HL-60 (cell line): Measurements from ENCODE around the gene GBGT1.

Experiments used
- DNase-seq, 2 experiments: peaks; one replicate each; pipeline ENCODE4 v3.0.0-alpha.2; 2010 to 2020; ENCODE audit warnings: low read depth in 1 of 2, low spot score in 1 of 2
- H3K27ac ChIP-seq: fragments of 250-450 bp; sonication (Bioruptor Pico); replicated peaks from 2 replicates; pipeline ENCODE4 v1.5.1; 2020; ENCODE audit warnings: mild to moderate bottlenecking, moderate library complexity
- H3K27me3 ChIP-seq: fragments of 250-450 bp; sonication (Bioruptor Pico); 2 replicates; pipeline ENCODE4 v1.5.1; 2021; ENCODE audit warnings: mild to moderate bottlenecking, moderate library complexity; ENCODE audit not compliant: insufficient read depth, poor library complexity, severe bottlenecking
- H3K4me3 ChIP-seq: replicated peaks from 2 replicates; pipeline ENCODE4 v1.5.1; 2011; ENCODE audit warnings: mild to moderate bottlenecking, control low read depth, low read length; ENCODE audit not compliant: insufficient read depth
- GABPA ChIP-seq: IDR thresholded peaks from 2 replicates; pipeline ENCODE4 v1.6.1; 2012; ENCODE audit warnings: low read depth
- POLR2AphosphoS5 ChIP-seq: IDR thresholded peaks from 2 replicates; pipeline ENCODE4 v1.6.1; 2012; ENCODE audit warnings: low read depth
- SPI1 ChIP-seq: IDR thresholded peaks from 2 replicates; pipeline ENCODE4 v1.6.1; 2012; ENCODE audit warnings: low read depth, mild to moderate bottlenecking, borderline replicate concordance
- TF ChIP-seq, protein P1 (sequence below): IDR thresholded peaks from 2 replicates; pipeline ENCODE4 v1.6.1; 2012; ENCODE audit warnings: low read depth; ENCODE audit not compliant: insufficient replicate concordance
- TF ChIP-seq, protein P2 (sequence below): IDR thresholded peaks from one replicate; pipeline ENCODE4 v1.5.1; 2011; ENCODE audit warnings: low read length, control low read depth, inconsistent platforms; ENCODE audit not compliant: insufficient read depth

GBGT1 gene

DNA sequence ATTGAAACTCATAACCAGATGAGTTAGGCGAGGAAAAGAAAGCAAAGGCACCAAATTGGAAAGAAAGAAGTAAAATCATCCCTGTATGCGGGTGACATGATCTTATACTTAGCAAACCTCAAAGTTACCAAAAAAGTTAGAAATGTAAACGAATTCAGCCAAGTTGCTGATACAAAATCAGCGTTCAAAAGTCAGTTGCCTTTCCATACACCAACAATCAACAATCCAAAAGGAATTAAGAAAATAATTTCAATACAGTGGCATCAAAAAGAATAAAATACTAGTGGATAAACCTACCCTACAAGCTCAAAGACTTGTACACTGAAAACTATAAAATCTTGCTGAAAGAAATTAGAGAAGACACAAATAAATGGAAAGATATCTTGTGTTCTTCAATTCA is 30.9 kb upstream of the GBGT1 start:
- Histone ChIP-seq H3K27ac (no peak overlapping the region), H3K4me3 (no peak overlapping the region), H3K27me3 (no peaks in the 10 kb centered on the region)
- no peak for DNase-seq
- TF ChIP-seq SPI1 (no peak), GABPA (no peak), POLR2AphosphoS5 (no peak)
- TF ChIP-seq, protein P1, sequence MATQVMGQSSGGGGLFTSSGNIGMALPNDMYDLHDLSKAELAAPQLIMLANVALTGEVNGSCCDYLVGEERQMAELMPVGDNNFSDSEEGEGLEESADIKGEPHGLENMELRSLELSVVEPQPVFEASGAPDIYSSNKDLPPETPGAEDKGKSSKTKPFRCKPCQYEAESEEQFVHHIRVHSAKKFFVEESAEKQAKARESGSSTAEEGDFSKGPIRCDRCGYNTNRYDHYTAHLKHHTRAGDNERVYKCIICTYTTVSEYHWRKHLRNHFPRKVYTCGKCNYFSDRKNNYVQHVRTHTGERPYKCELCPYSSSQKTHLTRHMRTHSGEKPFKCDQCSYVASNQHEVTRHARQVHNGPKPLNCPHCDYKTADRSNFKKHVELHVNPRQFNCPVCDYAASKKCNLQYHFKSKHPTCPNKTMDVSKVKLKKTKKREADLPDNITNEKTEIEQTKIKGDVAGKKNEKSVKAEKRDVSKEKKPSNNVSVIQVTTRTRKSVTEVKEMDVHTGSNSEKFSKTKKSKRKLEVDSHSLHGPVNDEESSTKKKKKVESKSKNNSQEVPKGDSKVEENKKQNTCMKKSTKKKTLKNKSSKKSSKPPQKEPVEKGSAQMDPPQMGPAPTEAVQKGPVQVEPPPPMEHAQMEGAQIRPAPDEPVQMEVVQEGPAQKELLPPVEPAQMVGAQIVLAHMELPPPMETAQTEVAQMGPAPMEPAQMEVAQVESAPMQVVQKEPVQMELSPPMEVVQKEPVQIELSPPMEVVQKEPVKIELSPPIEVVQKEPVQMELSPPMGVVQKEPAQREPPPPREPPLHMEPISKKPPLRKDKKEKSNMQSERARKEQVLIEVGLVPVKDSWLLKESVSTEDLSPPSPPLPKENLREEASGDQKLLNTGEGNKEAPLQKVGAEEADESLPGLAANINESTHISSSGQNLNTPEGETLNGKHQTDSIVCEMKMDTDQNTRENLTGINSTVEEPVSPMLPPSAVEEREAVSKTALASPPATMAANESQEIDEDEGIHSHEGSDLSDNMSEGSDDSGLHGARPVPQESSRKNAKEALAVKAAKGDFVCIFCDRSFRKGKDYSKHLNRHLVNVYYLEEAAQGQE = no peak
- TF ChIP-seq, protein P2, sequence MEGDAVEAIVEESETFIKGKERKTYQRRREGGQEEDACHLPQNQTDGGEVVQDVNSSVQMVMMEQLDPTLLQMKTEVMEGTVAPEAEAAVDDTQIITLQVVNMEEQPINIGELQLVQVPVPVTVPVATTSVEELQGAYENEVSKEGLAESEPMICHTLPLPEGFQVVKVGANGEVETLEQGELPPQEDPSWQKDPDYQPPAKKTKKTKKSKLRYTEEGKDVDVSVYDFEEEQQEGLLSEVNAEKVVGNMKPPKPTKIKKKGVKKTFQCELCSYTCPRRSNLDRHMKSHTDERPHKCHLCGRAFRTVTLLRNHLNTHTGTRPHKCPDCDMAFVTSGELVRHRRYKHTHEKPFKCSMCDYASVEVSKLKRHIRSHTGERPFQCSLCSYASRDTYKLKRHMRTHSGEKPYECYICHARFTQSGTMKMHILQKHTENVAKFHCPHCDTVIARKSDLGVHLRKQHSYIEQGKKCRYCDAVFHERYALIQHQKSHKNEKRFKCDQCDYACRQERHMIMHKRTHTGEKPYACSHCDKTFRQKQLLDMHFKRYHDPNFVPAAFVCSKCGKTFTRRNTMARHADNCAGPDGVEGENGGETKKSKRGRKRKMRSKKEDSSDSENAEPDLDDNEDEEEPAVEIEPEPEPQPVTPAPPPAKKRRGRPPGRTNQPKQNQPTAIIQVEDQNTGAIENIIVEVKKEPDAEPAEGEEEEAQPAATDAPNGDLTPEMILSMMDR = no peak

DNA sequence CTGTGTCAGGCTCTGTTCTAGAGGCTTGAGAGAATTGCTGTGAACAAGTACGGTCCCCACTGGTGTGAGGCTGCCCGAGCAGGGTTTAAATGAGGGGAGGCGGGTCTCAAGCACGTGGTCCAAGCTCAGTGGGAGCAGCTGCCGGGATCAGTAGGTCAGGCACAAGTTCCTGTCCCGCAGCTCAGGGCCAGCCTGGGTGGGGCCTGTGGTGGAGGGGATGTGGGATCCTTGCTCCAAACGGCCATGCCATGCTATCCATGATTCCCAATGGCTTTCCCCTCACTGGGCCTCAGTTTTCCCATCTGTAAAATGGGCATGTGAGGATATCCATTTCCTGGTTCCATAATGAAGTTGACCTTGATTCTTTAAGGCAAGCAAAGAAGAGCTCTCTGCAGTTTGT is 28.3 kb upstream of the GBGT1 start:
- no peak overlapping the region for H3K4me3 ChIP-seq
- TF ChIP-seq, protein P1 = no peak
- TF ChIP-seq GABPA (no peak), POLR2AphosphoS5 (no peak), SPI1 (no peak)
- TF ChIP-seq, protein P2 = no peak
- no peak overlapping the region for H3K27ac ChIP-seq
- H3K27me3 ChIP-seq = no peaks in the 10 kb centered on the region
- DNase-seq = no peak

DNA sequence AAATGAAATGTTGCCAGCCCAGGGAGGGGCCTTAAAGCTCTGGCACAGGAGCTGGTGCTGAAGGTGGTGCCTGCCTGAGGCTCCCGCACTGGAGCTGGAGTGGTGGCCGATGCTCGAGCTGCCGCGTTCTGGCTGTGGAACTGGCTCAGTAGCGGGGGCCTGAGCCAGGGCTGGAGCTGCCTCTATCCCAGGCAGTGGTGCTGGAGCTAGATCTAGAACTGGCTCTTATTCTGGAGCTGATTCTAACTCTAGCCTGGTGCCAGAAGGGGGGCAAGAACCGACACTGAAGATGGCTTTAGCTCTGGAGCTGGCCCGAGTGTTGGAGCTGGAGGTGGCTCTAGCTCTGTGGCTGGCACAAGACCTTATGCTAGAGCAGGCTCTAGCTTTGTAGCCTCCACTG is 26.1 kb upstream of the GBGT1 start:
- H3K27ac ChIP-seq = no peak overlapping the region
- TF ChIP-seq SPI1 (no peak), GABPA (no peak), POLR2AphosphoS5 (no peak)
- TF ChIP-seq, protein P2 = no peak
- TF ChIP-seq, protein P1 = no peak
- H3K4me3 ChIP-seq = no peak overlapping the region
- H3K27me3 ChIP-seq = no peaks in the 10 kb centered on the region
- DNase-seq = no peak
